Esophagus squamous epithelium (tissue), 4 donors: ENCODE measurements around the gene AP3D1.

Experiments used
- CTCF ChIP-seq, 6 experiments: fragments of 450-650 bp in 4 of 6; fragments of 200-600 bp in 2 of 6; sonication (generic) in 2 of 6; IDR thresholded peaks; one replicate each; pipeline ENCODE4 v1.5.1; 2016 to 2019; ENCODE audit warnings: antibody characterized with exemption in 6 of 6, mild to moderate bottlenecking in 4 of 6, moderate library complexity in 4 of 6
- POLR2A ChIP-seq, 4 donors: fragments of 450-650 bp; IDR thresholded peaks; one replicate each; pipeline ENCODE4 v1.6.1; 2017; ENCODE audit warnings: antibody characterized with exemption in 4 of 4, mild to moderate bottlenecking in 4 of 4, moderate library complexity in 3 of 4

DNA sequence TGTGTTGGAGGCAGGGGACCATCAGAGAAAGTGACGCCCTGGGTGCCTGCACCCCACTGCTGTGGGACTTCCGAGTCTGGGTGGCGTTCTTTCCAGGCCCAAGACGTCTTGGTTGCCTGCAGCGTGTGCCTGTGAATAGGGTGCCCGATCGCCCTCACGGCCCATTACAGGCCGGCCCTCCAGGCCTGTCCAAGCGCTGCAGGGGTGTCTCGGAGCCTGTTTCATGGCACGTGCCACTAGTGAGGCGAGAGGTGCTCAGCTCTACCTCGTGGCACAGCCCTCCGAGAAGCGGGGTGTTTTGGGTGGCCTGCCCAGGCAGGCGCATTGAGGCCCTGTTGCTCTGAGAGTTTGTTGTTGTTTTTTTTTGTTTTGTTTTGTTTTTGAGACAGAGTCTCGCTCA lies 42.4 kb upstream of the AP3D1 start:
- TF ChIP-seq CTCF (IDR thresholded peaks at IDR 0.05) (no peak), POLR2A (IDR thresholded peaks at IDR 0.05) (no peak)
